D341Med (cell line): Measurements from ENCODE around the gene PHF12.

ENCODE experiments used
- DNase-seq: peaks from one replicate; pipeline ENCODE4 v3.0.0; 2012; ENCODE audit warnings: low spot score

The PHF12 gene

DNA sequence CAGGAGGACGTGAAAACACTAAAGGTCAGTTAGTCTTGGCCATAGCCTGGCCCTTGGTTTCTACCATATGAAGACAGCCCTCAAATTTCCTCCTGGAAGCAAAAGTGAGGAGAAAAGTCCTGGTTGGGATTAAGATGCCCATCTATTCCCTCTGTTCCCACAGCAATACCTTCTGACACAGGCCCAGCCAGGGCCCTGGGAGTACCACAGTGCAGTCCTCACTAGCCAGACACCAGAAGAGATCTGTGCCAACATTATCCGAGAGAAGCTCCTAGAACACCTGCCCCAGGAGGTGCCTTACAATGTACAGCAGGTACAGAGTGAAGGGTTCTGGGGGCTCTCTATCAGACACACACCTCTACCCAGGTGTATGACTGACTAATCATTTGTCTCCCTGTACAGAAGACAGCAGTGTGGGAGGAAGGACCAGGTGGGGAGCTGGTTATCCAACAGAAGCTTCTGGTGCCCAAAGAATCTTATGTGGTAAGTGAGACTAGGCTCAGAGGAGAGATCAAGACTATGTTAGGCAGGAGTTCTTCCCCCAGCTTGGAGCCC, 92.4 kb downstream of the PHF12 start:
- DNase-seq: no peak

DNA sequence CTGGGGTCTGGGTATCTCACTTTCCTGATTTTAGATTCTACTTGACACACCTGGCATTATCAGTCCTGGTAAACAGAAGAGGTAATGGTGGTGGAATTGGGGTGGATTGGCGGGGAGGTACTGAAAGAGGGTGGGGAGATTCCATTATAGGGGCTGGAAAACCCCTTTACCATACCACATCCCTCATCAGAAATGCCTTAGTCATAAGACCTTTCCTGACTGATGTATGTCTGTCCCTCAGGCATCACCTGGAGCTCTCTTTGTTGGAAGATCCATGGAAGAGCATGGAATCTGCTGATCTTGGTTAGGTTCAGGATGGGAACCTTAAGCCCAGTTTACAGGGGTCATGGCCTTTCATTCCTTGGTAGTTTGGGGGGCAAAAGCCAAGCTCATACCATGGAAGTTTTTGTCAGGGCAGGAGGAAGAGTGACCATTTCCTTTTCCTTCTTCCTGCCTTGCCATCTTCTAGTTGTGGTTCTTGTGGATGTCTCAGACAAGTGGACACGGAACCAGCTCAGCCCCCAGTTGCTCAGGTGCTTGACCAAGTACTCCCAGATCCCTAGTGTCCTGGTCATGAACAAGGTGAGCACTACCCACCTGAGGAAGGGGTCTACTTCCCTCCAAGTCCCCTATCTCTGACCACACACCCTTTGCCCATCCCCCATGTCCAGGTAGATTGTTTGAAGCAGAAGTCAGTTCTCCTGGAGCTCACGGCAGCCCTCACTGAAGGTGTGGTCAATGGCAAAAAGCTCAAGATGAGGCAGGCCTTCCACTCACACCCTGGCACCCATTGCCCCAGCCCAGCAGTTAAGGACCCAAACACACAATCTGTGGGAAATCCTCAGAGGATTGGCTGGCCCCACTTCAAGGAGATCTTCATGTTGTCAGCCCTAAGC, 93.2 kb downstream of the PHF12 start:
- no peak for DNase-seq

DNA sequence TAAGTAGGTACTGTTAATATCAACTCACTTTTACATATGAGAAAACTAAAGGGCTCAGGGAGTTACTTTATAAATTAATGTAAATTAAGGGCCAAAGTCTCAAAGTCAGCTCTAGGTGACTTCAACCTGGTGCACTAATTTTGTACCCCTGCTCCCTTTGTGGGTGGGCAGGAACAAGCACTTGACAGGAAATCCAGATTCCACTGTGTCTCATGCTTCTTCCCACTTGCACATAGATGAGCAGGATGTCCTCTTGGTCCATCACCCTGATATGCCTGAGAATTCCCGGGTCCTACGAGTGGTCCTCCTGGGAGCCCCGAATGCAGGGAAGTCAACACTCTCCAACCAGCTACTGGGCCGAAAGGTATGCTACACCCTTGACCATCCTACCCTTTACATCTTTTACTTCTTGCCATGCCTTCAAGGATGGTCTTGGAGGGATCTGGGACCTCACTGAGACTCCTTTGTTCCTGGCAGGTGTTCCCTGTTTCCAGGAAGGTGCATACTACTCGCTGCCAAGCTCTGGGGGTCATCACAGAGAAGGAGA, 95.2 kb downstream of the PHF12 start:
- no peak for DNase-seq

DNA sequence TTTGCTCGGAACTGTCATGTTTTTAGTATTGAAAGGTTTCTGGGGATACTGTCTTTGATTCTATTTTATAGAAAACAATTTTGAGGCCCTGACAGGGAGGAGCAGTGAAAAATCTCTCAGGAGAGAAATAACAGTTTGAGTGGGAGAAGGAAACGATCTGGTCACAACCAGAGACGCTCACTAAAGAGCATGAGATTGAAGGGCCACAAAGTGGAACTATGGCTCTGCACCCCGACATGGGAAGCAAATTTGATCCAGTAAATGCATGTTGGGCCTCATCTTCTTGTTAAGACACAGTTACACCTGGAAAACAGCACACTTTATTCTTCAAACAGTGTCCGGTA, 96.0 kb downstream of the PHF12 start:
- DNase-seq: no peak
